HG03045 (cell line): Measurements from ENCODE around the gene N4BP2L2.

Source experiments
- ATAC-seq: cut with Tn5 transposase; IDR thresholded peaks from one replicate; pipeline ENCODE4 v1.9.1; 2021; ENCODE audit warnings: mild to moderate bottlenecking, moderate library complexity; ENCODE audit not compliant: unreplicated experiment

The N4BP2L2 gene

DNA sequence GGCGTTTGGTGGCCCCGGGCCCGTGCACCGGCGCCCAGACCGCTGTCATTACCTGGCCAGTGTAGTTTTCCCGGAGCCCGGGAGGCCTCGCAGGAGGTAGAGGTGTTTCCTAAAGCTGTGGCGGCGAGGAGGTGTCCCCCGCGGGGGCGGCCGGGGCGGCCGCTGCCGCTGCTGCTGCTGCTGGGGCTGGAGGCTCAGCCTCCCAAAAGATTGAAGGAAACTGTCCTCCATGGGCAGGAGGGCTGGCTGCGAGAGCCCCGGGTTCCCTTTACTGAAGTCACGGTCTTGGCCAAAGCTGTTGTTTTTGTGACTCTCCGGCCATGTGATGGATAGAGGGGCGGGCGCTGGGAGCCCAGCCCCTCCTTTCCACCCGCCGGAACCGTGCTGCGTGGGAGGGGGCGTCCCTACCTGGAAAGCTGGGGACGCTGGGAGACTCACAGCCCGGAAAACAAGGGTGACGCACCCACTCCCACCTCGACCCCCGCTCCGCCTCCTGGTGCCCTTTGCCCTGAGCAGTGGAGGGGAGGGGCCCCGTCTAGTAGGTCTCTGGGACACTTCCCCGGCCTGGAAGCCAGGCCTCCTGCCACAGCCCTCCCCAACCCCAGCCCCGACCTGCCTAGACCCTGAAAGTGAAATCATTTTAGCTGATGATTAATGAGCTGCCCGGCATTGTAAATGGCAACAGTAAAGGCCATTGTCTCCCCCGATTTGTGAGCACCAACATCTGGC lies 110.6 kb downstream of the N4BP2L2 start, which contains the start of gene N4BP2L1:
Gene N4BP2L1, minus strand, starts transcription at position 279 of the 729 bp plus-strand sequence. Its CDS starts 48 bp downstream, at position 231.
- ATAC-seq: peak; percentile 73

DNA sequence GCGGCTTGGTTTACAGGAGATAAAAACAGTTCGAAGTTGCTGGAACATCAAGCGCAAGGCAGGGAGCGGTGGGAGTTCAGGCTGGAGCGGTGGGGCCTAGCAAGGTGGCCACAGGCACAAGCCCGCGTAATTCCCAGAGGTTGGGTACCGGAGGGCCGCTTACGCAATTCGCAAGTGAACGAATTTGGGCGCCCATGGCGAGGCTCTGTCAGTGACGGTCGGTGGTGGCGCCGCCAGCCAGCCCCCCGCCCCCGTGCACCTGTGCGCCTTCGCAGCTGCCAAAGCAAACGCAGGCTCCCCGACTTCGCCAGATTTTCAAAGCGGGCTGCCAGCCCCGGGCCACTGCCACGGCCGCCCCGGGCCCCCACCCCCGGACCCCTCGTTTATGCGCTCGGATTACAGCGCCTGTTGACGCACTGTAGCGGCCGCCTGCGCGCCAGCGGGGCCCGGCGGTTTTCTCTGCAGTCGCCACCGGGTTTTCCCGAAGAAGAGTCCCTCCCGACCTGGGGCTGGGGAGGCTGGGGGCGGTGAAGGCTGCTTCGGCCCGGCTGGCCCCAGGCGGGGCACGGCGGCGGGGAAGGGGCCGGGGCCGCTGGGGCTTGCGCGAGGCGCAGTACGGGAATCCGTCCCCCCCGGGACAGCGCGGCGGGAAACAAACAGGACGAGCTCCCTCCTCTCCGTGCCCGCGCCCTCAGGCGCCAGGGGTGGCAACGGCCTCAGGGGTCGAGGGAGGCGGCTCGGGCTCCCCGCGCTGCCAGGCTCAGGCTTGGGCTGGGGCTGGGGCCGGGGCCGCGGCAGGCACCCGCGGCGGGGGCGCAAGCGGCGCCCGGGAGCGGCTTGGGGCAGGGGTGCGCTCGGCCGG lies 111.4 kb downstream of the N4BP2L2 start:
- ATAC-seq: peak; percentile 19

DNA sequence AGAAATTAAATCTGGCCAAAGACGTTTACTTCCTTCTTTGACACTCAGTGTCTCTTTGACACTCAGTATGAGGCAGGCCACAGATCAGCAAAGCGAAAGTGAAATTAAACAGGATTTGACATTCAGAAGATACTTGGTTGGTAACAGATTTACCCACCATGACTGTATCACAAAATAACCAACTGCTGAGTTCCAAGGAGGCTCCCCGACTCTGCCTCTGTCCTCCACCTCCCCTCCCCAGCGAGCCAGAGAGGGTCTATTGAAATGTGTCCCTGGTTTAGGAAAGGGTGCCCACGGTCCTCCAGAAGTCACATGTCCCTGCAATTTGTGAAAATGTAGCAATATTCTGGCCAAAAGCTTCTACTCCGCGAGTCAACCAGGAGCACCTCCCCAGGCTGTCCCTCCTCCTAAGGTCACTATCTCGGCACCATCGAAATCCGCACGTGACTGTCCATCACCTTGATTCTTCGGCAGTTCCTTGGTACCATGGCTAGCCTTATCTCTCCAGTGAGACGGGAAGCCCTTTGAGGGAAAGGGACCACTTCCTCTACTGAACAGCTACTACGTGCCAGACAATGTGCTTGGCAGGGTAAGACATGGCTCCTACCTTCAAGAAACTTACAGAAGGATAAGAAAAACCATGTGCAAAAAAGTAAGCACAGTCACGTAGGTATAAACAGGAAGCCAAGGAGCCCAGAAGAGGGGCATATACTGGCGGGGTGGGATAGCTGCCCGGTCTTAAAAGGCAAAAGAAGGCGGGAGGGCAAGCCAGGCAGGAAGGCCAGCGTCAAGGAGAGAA lies 112.2 kb downstream of the N4BP2L2 start:
- peak; percentile 24 for ATAC-seq

DNA sequence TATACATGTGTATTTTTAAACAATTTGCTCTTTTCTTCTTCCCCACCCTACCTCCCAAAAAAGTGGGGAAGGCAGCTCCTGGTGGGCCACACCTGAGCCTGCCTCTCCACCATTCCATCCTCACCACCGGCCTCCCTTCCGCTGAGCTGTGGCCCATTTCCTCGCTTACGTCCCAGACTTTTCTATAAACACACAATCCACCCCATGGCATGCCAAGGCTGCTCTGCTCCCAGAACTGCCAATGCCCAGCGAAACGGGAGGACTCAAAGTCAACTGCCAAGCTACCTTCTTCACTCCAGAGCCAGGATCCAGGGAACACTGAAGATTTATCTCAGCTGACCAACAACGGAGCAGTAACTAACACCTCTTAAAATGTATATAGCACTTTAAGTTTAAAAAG lies 113.4 kb downstream of the N4BP2L2 start:
- ATAC-seq: no peak

DNA sequence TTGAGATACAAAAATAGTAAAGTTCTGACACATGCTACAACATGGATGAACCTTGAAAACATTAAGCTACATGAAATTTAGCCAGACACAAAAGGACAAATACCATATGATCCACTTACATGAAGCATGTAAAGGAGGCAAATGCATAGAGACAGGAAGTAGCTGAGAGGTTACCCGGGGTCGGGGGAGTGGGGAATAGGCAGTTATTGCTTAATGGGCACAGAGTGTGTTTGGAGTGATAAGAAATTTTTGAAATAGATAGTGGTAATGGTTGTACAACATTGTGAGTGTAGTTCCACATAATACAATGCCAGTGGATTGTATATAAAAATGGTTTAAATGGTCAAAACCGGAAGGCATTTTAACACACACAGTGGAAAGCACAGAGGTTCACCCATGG lies 115.0 kb downstream of the N4BP2L2 start:
- no peak for ATAC-seq

DNA sequence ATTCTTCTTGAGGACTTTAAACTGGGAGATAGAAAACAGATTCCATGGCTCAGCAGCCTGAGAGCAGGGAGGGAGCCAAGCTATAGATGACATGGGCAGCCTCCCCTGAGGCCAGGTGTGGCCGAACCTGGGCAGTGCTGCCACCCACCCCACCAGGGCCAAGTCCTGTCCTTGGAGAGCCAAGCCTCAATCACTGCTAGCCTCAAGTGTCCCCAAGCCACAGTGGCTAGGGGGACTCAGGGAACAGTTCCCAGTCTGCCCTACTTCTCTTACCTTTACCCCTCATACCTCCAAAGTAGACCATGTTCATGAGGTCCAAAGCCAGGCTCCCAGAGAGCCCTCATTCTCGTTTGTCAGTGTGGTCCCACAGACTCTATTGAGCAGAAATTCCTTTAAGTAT lies 118.7 kb downstream of the N4BP2L2 start:
- no peak for ATAC-seq

DNA sequence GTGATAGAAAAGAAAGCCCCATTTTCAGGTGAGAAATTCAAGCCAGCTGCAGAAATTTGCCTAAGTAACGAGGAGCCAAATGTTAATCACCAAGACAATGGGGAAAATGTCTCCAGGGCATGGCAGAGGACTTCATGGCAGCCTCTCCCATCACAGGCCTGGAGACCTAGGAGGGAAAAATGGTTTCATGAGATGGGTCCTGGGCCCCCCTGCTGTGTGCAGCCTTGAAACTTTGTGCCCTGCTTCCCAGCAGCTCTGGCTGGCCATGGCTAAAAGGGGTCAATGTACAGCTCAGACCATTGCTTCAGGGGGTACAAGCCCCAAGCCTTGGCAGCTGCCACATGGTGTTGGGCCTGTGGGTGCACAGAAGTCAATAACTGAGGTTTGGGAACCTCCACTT lies 120.6 kb downstream of the N4BP2L2 start:
- no peak for ATAC-seq

DNA sequence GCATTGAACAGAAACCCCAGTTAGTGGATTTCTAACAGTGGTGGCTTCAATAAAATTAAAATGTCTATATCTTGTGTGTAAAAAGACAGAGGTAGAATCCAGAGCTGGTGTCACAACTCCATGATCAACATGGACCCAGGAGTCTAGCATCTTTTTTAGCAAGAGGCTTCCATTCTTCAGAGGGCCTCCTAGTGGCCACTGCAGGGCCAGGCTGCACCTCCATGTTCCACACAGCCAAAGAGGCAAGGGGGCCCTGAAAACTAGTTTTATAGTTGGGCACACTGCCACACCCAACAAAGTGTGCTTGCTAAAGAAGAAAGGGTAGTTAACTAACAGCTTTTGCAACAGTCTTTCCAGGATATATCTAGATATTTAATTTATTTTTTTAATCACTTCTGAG lies 123.6 kb downstream of the N4BP2L2 start:
- no peak for ATAC-seq

DNA sequence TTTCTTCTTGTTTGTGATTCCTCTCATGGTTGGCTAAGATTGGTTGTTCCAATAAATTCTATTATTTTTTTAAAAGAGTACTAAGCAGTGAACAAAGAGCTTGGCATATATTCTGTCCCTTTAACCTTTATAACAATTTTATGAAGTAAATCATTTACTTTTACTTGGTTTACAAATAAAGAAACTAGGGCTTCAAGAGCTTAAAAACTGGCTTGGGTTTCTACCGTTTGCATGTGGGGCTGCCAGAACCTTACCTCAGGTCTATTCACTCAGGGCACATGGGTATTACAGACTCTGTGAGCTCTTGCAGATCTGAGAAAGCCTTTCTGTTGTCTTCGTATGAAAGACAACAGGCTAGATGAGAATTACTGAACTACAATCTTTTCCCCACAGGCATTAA lies 124.0 kb downstream of the N4BP2L2 start:
- no peak for ATAC-seq

DNA sequence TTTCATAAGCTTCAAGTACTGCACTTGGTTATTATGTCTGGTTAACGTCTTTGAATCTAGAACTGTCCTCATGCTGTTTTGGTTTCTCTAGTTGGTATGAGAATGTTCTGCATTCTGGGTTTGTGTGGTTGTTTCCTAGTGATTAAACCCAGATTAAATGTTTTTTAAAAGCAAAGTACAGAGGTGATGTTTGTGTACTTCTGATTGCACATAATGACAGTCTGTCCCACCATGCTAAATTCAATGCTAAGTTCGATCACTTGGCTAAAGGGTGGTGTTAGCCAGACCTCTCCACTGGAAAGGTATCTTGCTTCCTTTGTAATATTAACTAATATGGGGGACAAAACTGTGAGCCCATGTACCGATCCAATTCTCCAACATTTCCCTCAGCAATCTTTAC lies 125.3 kb downstream of the N4BP2L2 start:
- no peak for ATAC-seq

DNA sequence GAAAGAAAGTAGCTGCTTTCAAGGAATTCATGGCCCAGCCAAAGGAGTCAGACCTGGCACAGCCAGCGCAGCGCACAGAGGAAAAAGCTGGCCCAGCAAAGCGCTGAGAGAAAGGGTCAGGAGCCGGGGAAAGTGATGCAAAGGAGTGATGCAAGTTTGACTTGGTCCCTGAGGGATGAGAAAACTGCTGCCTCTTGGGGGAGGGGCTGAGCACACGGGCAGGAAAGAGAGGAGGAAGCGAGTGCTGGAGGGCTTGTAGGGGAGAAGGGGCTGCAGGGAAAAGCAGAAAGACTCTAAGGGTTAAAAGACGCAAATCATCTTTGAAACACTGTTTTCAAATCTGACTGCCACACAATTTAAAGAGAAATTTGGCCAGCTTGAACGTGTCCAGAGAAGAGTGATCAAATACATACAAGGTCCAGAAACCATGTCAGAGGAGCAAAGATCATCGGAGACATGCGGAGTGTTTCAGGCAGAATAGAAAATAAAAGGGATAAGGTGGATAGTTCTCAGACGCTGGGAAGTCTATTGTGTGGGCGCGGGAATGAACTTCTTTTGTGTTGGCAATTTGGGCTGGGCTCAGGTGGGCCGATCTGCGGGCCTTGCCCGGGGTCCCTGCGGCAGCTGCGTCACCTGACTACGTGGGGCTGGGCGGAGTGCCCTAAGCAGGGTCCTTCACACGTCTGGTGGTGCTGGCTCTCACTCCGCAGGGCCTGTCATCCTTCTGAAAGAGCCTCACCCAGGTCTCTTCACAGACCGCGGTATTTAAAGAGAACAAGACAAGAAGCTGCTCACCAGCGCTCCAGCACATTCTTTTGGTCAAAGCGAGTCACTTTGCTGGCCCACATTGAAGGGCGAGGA lies 128.8 kb downstream of the N4BP2L2 start:
- no peak for ATAC-seq

DNA sequence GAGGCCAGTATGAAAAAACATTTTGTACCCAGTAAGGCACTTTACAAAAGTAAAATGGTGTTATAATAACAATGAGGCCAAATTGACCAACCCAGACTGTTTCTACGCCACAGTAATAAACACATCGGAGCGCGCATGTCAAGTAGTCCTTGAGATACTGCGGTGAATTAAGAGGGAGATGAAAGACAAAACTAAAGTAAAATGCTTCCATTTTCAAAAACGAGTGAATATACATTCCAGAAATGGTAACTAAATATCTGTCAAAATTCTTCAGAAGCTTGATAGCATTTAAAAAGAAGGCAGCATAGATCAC lies 129.6 kb downstream of the N4BP2L2 start:
- ATAC-seq: no peak

DNA sequence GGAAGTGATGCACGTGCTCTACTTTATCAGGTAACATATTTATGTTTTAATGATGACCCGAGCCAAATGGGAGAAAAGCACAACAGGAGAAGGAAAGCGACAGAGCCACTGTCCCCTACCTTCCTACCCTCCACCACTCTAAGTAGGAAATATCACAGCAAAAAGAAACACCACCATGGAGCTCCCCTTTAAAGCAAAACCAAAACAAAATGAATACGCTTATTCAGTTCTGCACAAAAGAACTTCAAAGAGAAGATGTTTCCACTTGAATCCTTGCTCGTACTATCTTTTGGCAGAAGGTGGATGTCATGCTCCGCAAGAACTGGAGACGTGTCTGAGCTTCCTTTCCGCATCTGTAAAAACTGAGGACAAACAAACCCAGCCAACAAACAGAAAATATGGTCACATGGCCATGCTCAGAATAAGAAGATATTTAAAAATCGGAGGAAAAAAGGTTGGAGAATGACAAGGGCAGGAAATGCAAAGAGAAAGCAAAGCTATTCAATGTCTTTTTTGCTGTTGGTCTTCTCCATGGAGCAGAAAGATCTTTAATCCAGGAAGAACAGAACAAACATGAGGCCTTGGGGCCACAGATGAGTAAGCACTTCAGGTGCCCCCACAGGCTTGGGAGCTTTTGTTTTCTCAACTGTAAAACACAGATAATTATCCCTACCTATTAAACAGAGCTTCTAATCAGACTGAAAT lies 130.1 kb downstream of the N4BP2L2 start:
- peak; percentile 22 for ATAC-seq

DNA sequence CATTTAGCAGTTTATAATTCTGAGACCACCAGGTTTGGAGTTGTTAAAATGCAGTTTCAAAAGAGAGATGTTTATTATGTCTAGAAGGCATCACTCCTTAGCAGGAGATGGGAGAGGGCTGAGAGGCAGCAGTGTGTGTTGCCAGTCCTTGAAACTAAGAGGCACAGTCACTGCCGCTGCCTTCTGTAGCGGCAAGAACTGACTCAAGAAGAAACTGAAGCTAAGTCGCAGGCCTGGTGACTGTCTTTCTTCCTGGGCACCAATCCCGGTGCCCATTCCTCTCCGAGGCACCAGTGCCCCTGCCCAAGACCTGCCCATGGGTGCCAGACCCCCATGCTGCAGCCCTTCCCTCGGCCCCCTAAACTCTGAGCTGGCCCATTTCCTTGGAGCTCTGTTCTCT lies 130.7 kb downstream of the N4BP2L2 start:
- peak; percentile 55 for ATAC-seq

DNA sequence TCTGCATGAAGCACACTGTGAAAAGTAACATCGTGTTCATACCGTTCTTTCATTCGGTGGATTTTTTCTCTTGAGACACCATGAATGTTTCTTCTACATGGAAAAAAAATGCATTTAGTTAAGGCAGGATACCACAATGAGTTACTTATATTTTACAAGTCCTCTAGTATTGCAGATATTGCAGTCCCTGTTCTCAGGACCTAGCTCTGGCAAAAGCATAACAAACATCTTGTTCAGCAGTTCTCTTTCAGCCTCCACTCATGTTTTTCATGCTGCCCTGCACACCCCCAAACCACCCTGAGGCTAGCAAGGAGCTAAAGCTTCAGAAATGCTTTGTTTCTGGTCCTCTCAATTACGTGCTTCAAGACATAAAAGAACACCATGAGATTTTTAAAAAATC lies 135.5 kb downstream of the N4BP2L2 start:
- no peak for ATAC-seq

DNA sequence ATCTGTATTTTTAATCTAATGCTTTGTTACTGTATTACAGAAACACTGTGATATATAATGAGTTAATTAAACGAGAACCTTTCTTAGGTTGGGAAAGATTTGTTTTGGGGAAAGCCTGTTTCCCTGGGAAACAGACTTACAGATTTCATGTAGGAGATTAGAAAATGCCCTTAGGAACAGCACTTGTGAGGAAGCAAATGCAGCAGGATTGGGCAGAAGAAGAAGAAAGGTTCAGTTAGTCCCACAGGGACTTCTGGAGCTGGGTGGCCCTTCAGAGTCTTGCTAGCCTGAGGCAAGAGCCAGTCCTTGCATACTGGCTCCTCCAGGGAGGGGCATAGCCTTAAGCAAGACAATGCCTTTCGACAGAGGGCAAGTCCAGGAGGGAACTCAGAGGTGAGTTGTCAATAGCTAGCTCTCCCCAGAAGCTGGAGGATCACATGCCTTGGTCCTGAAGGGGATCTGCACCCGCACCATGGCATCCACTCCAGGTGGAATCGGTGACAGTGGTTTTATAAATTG lies 147.4 kb downstream of the N4BP2L2 start:
- no peak for ATAC-seq

DNA sequence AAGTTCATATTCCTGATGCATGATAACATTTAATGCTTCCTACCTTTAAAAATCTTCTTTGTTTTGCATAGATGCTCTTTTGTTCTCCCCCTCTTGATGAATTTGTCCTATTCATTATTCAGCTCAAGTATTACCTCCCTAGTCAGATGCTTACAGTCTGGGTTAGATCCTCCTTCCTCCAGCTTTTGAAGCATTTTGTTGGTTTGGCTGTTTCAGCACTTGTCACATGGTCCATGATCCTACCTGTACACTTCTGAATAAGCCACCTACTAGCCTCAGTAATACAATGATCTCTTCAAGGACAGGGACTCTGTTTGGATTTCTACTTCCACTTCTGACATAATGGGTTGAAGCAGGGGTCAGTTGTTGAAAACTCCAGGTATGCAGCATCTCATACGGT lies 148.1 kb downstream of the N4BP2L2 start:
- ATAC-seq: no peak

DNA sequence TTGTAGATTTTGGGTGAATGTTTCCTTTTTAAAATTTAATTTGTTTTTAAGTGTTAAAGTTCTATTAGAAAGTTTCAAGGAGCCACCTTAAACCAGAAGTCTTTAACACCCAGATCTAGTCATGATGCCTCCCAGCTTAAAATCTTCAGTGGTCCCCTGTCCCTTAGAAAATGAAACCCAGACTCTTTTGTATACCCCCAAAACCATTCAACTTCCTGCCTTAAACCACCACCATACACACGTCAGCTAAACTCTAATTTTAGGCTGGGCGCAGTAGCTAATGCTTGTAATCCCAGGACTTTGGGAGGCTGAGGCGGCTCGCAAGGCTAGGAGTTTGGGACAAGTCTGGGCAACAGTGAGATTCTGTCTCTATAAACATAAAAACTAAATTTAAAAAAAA lies 148.5 kb downstream of the N4BP2L2 start:
- no peak for ATAC-seq

DNA sequence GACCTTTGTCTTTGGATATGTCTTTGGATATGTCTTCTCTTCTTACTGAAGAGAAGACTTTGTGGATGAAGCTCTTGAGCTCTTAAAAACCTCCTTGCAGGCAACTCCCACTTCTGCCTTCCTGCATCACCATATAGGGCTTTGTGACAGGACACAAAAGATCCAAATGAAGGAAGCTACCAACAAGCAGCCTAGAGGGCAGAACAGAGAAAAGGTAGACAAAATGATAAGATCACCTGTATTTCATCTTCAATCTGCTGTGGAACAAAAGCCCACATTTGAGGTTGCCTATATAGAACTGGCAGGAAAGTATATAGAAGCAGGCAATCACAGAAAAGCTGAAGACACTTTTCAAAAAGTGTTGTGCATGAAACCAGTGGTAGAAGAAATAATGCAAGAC lies 153.2 kb downstream of the N4BP2L2 start:
- ATAC-seq: no peak

DNA sequence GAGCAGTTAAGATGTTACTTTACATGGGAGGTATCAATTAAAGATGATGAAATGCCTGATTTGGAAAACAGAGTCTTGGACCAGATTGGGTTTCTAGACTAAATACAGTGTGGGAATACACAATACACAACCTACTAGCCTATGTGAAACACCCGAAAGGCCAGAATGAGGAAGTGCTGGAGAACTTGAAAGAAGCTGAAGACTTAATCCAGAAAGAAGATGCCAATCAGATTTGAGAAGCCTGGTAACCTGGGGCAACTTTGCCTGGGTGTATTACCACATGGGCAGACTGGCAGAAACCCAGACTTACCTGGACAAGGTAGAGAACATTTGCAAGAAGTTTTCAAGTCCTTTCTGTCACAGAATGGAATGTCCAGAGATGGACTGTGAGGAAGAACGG lies 153.9 kb downstream of the N4BP2L2 start:
- no peak for ATAC-seq
